Neutrophil (primary cell): Measurements from ENCODE around the gene DNAH1.
"Not testable (repeated sequence)": the region's sequence is repeated elsewhere in the genome, so short reads cannot be mapped to it uniquely, and the experiment has no call there.

ENCODE experiments used
- H3K27ac ChIP-seq: fragments of 200-600 bp; sonication (generic); 2 replicates; pipeline ENCODE4 v1.5.1; 2016; ENCODE audit warnings: mild to moderate bottlenecking, moderate library complexity
- H3K27me3 ChIP-seq: fragments of 200-600 bp; sonication (generic); 2 replicates; pipeline ENCODE4 v1.6.0; 2016; ENCODE audit warnings: mild to moderate bottlenecking
- H3K36me3 ChIP-seq: fragments of 200-600 bp; sonication (generic); 2 replicates; pipeline ENCODE4 v1.5.1; 2017
- H3K4me1 ChIP-seq, 2 experiments: fragments of 200-600 bp in 1 of 2; sonication (generic) in 1 of 2; 1 replicate in 1 of 2; 2 replicates in 1 of 2; pipeline versions ENCODE4 v1.5.1 to v1.6.1; 2013 to 2016; ENCODE audit warnings: low read depth in 1 of 2, low read length in 1 of 2, mild to moderate bottlenecking in 1 of 2, moderate library complexity in 1 of 2; ENCODE audit not compliant: control insufficient read depth in 1 of 2, insufficient read depth in 1 of 2
- H3K4me3 ChIP-seq, 2 experiments: fragments of 200-600 bp in 1 of 2; sonication (generic) in 1 of 2; 1 replicate in 1 of 2; 2 replicates in 1 of 2; pipeline ENCODE4 v1.5.1; 2013 to 2016; ENCODE audit warnings: low read depth in 1 of 2, low read length in 1 of 2, mild to moderate bottlenecking in 1 of 2, moderate library complexity in 1 of 2
- H3K9me3 ChIP-seq: fragments of 200-600 bp; sonication (generic); 2 replicates; pipeline ENCODE4 v1.5.1; 2016
- CTCF ChIP-seq: fragments of 200-600 bp; sonication (generic); IDR thresholded peaks from 2 replicates; pipeline ENCODE4 v1.5.1; 2016; ENCODE audit warnings: antibody characterized with exemption

The DNAH1 gene

GRCh38 chr3:52281981-52282801 is 33.9 kb upstream of the DNAH1 start:
- no peaks in the 10 kb centered on the region for H3K36me3 ChIP-seq
- H3K4me1 ChIP-seq = peaks cover 28 to 32% of the 10 kb centered on the region in 2 experiments
- no peak overlapping the region for H3K4me3 ChIP-seq
- H3K27ac ChIP-seq = peak overlapping the region; percentile 18
- H3K9me3 ChIP-seq = no peaks in the 10 kb centered on the region
- no peak for TF ChIP-seq CTCF
- no peaks in the 10 kb centered on the region for H3K27me3 ChIP-seq

GRCh38 chr3:52283306-52283705 is 32.8 kb upstream of the DNAH1 start:
- Histone ChIP-seq H3K27ac (no peak overlapping the region), H3K36me3 (no peaks in the 10 kb centered on the region), H3K4me3 (no peak overlapping the region), H3K9me3 (no peaks in the 10 kb centered on the region), H3K4me1 (peaks cover 27 to 30% of the 10 kb centered on the region in 2 experiments), H3K27me3 (no peaks in the 10 kb centered on the region)
- no peak for TF ChIP-seq CTCF

GRCh38 chr3:52284051-52284450 is 32.1 kb upstream of the DNAH1 start:
- not testable (repeated sequence) for H3K9me3 ChIP-seq, H3K36me3 ChIP-seq, H3K27ac ChIP-seq, H3K4me3 ChIP-seq, H3K27me3 ChIP-seq
- H3K4me1 ChIP-seq = peaks cover 30 to 32% of the 10 kb centered on the region in 2 experiments

GRCh38 chr3:52286777-52287110 is 29.4 kb upstream of the DNAH1 start:
- H3K4me1 ChIP-seq = peaks cover 23 to 27% of the 10 kb centered on the region in 2 experiments
- no peaks in the 10 kb centered on the region for H3K27me3 ChIP-seq
- H3K4me3 ChIP-seq = peak overlapping the region; percentile 93 to 98
- H3K27ac ChIP-seq = peak overlapping the region; percentile 99
- TF ChIP-seq CTCF = no peak
- no peaks in the 10 kb centered on the region for H3K9me3 ChIP-seq
- peaks cover 18% of the 10 kb centered on the region for H3K36me3 ChIP-seq

DNA sequence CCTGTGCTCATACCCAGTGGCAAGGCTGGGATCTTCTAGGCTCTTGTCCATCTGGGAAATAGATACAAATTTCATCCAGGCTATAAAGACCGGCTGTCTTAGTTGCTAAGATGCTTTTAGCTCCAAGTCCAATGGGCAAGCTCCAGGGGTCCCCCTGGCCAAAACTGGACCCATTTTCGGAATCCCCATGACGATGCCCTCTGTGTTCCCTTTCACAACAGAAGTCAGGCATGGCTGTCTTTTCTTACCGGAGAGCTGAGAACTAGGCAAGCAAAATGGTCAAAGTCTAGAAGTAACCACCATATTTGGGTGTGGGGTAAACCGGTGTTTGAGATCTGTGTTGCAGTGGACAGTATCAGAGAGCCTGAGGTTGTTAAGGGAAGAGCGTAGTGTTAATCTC is 27.4 kb upstream of the DNAH1 start:
- no peak for TF ChIP-seq CTCF
- H3K27me3 ChIP-seq = no peaks in the 10 kb centered on the region
- peak overlapping the region; percentile 99 for H3K27ac ChIP-seq
- H3K4me1 ChIP-seq = peaks cover 15 to 19% of the 10 kb centered on the region in 2 experiments
- H3K36me3 ChIP-seq = peaks cover 37% of the 10 kb centered on the region
- peak overlapping the region; percentile 93 to 98 for H3K4me3 ChIP-seq
- H3K9me3 ChIP-seq = no peaks in the 10 kb centered on the region

- no peak overlapping the region for H3K4me3 ChIP-seq
- H3K4me1 ChIP-seq = peaks cover 15 to 19% of the 10 kb centered on the region in 2 experiments
- TF ChIP-seq CTCF = no peak
- no peaks in the 10 kb centered on the region for H3K27me3 ChIP-seq
- H3K9me3 ChIP-seq = no peaks in the 10 kb centered on the region
- peaks cover 44% of the 10 kb centered on the region for H3K36me3 ChIP-seq
- H3K27ac ChIP-seq = peak overlapping the region; percentile 99
These were observed 26.8 kb upstream of the DNAH1 start for GRCh38 chr3:52289338-52289746.
